Epithelial cell of proximal tubule (primary cell): ENCODE measurements around the gene PIEZO2. TPM values are rescaled to one million over a fixed set of nuclear protein-coding genes. Genes with fewer than 3 reads are reported as not detected.

Source experiments
- DNase-seq: peaks from one replicate; pipeline ENCODE4 v3.0.0-alpha.2; 2011; ENCODE audit warnings: low read depth
- H3K4me3 ChIP-seq: 2 replicates; pipeline ENCODE4 v1.5.1; 2011; ENCODE audit warnings: low read depth, mild to moderate bottlenecking, low read length
- CTCF ChIP-seq: conservative IDR thresholded peaks from 2 replicates; pipeline ENCODE4 v1.5.1; 2012; ENCODE audit warnings: low read depth, mild to moderate bottlenecking, low read length
- total RNA-seq: library from RNA; depleted of rRNA; stranded (reverse); fragments of >200 nt; gene quantifications from 2 replicates; pipeline ENCODE4 v1.2.3, GENCODE V29; 2015

The PIEZO2 gene
- total RNA-seq, 1 donor from 2014 or later = 7.5 TPM

- no peak overlapping the region for H3K4me3 ChIP-seq
- no peak for DNase-seq
- no peak for TF ChIP-seq CTCF
These were observed 105.7 kb downstream of the PIEZO2 start for GRCh38 chr18:11043694-11044093.

- no peak overlapping the region for H3K4me3 ChIP-seq
- DNase-seq = no peak
- no peak for TF ChIP-seq CTCF
These were observed 107.1 kb downstream of the PIEZO2 start for GRCh38 chr18:11042247-11042646.

- DNase-seq = no peak
These were observed 108.3 kb downstream of the PIEZO2 start for GRCh38 chr18:11040823-11041656.

GRCh38 chr18:11040359-11040758 is 109.0 kb downstream of the PIEZO2 start:
- no peak for DNase-seq
- no peak overlapping the region for H3K4me3 ChIP-seq
- TF ChIP-seq CTCF = no peak

More at GRCh38 chr18:11040823-11041656, 108.3 kb downstream of the PIEZO2 start:
- no peak overlapping the region for H3K4me3 ChIP-seq
- TF ChIP-seq CTCF = peak; percentile 85

- no peak for DNase-seq
- no peak overlapping the region for H3K4me3 ChIP-seq
- no peak for TF ChIP-seq CTCF
These were observed 111.7 kb downstream of the PIEZO2 start for GRCh38 chr18:11037533-11038240.

GRCh38 chr18:11035814-11036495 is 113.4 kb downstream of the PIEZO2 start:
- no peak overlapping the region for H3K4me3 ChIP-seq
- DNase-seq = no peak
- no peak for TF ChIP-seq CTCF
